Activated naive CD8-positive, alpha-beta T cell treated with anti-CD3 and anti-CD28 coated beads, Interleukin-2, amount 50 U/mL, for 24 hours (primary cell): ENCODE measurements around the gene CHST12.
A peak's percentile ranks its signal among the peaks of the same experiment; 100 is the strongest.

Experiments used
- ATAC-seq: fragments of 150-1000 bp; cut with Tn5 transposase; one replicate; pipeline ENCODE4 v1.10.0; 2021
- DNase-seq: peaks from one replicate; pipeline ENCODE4 v3.0.0; 2021
- H3K27ac Mint-ChIP-seq: one replicate; pipeline ENCODE4 v1.8.0; 2021; ENCODE audit warnings: mild to moderate bottlenecking, mixed read lengths
- H3K27me3 Mint-ChIP-seq: one replicate; pipeline ENCODE4 v1.8.0; 2021; ENCODE audit warnings: mixed read lengths
- H3K36me3 Mint-ChIP-seq: one replicate; pipeline ENCODE4 v1.8.0; 2021; ENCODE audit warnings: low read depth, mixed read lengths
- H3K4me1 Mint-ChIP-seq: one replicate; pipeline ENCODE4 v1.8.0; 2021; ENCODE audit warnings: mixed read lengths
- H3K4me3 Mint-ChIP-seq: one replicate; pipeline ENCODE4 v1.8.0; 2021; ENCODE audit warnings: mild to moderate bottlenecking, moderate library complexity, mixed read lengths
- H3K9me3 Mint-ChIP-seq: one replicate; pipeline ENCODE4 v1.8.0; 2021; ENCODE audit warnings: mixed read lengths

Gene CHST12

GRCh38 chr7:2477447-2478398, 74.3 kb downstream of the CHST12 start:
- Mint-ChIP-seq H3K4me1 (peaks cover 4% of the 10 kb centered on the region), H3K36me3 (no peaks in the 10 kb centered on the region), H3K4me3 (no peak overlapping the region), H3K27me3 (no peaks in the 10 kb centered on the region), H3K9me3 (peaks cover under 1% of the 10 kb centered on the region), H3K27ac (no peak overlapping the region)
- peak; percentile 74 for DNase-seq
- ATAC-seq, result peak; percentile 92

GRCh38 chr7:2478399-2478785, 75.0 kb downstream of the CHST12 start:
- peaks cover 4% of the 10 kb centered on the region for H3K4me1 Mint-ChIP-seq
- H3K4me3 Mint-ChIP-seq, result no peak overlapping the region
- ATAC-seq (no peak), DNase-seq (no peak)
- no peak overlapping the region for H3K27ac Mint-ChIP-seq
- peaks cover 5% of the 10 kb centered on the region for H3K9me3 Mint-ChIP-seq
- H3K27me3 Mint-ChIP-seq, result no peaks in the 10 kb centered on the region
- H3K36me3 Mint-ChIP-seq, result no peaks in the 10 kb centered on the region

- Mint-ChIP-seq H3K4me1 (peaks cover 4% of the 10 kb centered on the region), H3K36me3 (no peaks in the 10 kb centered on the region), H3K9me3 (peaks cover 5% of the 10 kb centered on the region), H3K27me3 (no peaks in the 10 kb centered on the region), H3K27ac (no peak overlapping the region), H3K4me3 (no peak overlapping the region)
- ATAC-seq (no peak), DNase-seq (no peak)
Measured at GRCh38 chr7:2478800-2479199, 75.4 kb downstream of the CHST12 start.

- H3K27ac Mint-ChIP-seq, result no peak overlapping the region
Measured at GRCh38 chr7:2479276-2480069, 76.1 kb downstream of the CHST12 start.

GRCh38 chr7:2480070-2480408, 76.6 kb downstream of the CHST12 start:
- H3K27me3 Mint-ChIP-seq, result no peaks in the 10 kb centered on the region
- H3K4me1 Mint-ChIP-seq, result peaks cover 4% of the 10 kb centered on the region
- no peak overlapping the region for H3K4me3 Mint-ChIP-seq
- H3K9me3 Mint-ChIP-seq, result peaks cover 5% of the 10 kb centered on the region
- DNase-seq (no peak), ATAC-seq (no peak)
- no peaks in the 10 kb centered on the region for H3K36me3 Mint-ChIP-seq
- H3K27ac Mint-ChIP-seq, result no peak overlapping the region

More at GRCh38 chr7:2479276-2480069, 76.1 kb downstream of the CHST12 start:
- H3K36me3 Mint-ChIP-seq, result no peaks in the 10 kb centered on the region
- peaks cover 5% of the 10 kb centered on the region for H3K9me3 Mint-ChIP-seq
- DNase-seq (no peak), ATAC-seq (no peak)
- H3K27me3 Mint-ChIP-seq, result no peaks in the 10 kb centered on the region
- H3K4me1 Mint-ChIP-seq, result peaks cover 4% of the 10 kb centered on the region
- H3K4me3 Mint-ChIP-seq, result no peak overlapping the region

- no peaks in the 10 kb centered on the region for H3K27me3 Mint-ChIP-seq
- no peak overlapping the region for H3K27ac Mint-ChIP-seq
- peaks cover 4% of the 10 kb centered on the region for H3K4me1 Mint-ChIP-seq
- ATAC-seq (no peak), DNase-seq (no peak)
- H3K36me3 Mint-ChIP-seq, result no peaks in the 10 kb centered on the region
- peaks cover 5% of the 10 kb centered on the region for H3K9me3 Mint-ChIP-seq
- H3K4me3 Mint-ChIP-seq, result no peak overlapping the region
Measured at GRCh38 chr7:2481195-2481594, 77.8 kb downstream of the CHST12 start.

- DNase-seq (no peak), ATAC-seq (no peak)
- Mint-ChIP-seq H3K27ac (no peak overlapping the region), H3K4me1 (no peaks in the 10 kb centered on the region), H3K4me3 (no peak overlapping the region), H3K9me3 (peaks cover 5% of the 10 kb centered on the region), H3K27me3 (no peaks in the 10 kb centered on the region), H3K36me3 (no peaks in the 10 kb centered on the region)
Measured at GRCh38 chr7:2482725-2483451, 79.5 kb downstream of the CHST12 start.

- H3K27me3 Mint-ChIP-seq, result no peaks in the 10 kb centered on the region
- no peaks in the 10 kb centered on the region for H3K4me1 Mint-ChIP-seq
- H3K4me3 Mint-ChIP-seq, result no peak overlapping the region
- H3K36me3 Mint-ChIP-seq, result no peaks in the 10 kb centered on the region
- DNase-seq (no peak), ATAC-seq (no peak)
- no peak overlapping the region for H3K27ac Mint-ChIP-seq
- peaks cover 5% of the 10 kb centered on the region for H3K9me3 Mint-ChIP-seq
Measured at GRCh38 chr7:2483494-2483893, 80.1 kb downstream of the CHST12 start.

- H3K4me1 Mint-ChIP-seq, result no peaks in the 10 kb centered on the region
- ATAC-seq, result no peak
- no peak overlapping the region for H3K4me3 Mint-ChIP-seq
- DNase-seq, result no peak
- H3K27ac Mint-ChIP-seq, result no peak overlapping the region
- H3K27me3 Mint-ChIP-seq, result no peaks in the 10 kb centered on the region
- no peaks in the 10 kb centered on the region for H3K36me3 Mint-ChIP-seq
- peaks cover 5% of the 10 kb centered on the region for H3K9me3 Mint-ChIP-seq
Measured at GRCh38 chr7:2484868-2485267, 81.5 kb downstream of the CHST12 start.

GRCh38 chr7:2487586-2488271, 84.3 kb downstream of the CHST12 start:
- H3K27ac Mint-ChIP-seq, result no peak overlapping the region
- H3K9me3 Mint-ChIP-seq, result peaks cover 11% of the 10 kb centered on the region
- no peaks in the 10 kb centered on the region for H3K4me1 Mint-ChIP-seq
- ATAC-seq (no peak), DNase-seq (no peak)
- H3K27me3 Mint-ChIP-seq, result peaks cover 2% of the 10 kb centered on the region
- H3K36me3 Mint-ChIP-seq, result no peaks in the 10 kb centered on the region
- no peak overlapping the region for H3K4me3 Mint-ChIP-seq

- Mint-ChIP-seq H3K36me3 (no peaks in the 10 kb centered on the region), H3K27ac (no peak overlapping the region), H3K9me3 (peaks cover 6% of the 10 kb centered on the region), H3K27me3 (peaks cover 2% of the 10 kb centered on the region), H3K4me1 (no peaks in the 10 kb centered on the region), H3K4me3 (no peak overlapping the region)
- DNase-seq, result no peak
- ATAC-seq, result no peak
Measured at GRCh38 chr7:2488272-2488645, 84.8 kb downstream of the CHST12 start.

- Mint-ChIP-seq H3K4me1 (no peaks in the 10 kb centered on the region), H3K27me3 (peaks cover 2% of the 10 kb centered on the region), H3K27ac (no peak overlapping the region), H3K4me3 (no peak overlapping the region), H3K9me3 (peaks cover 6% of the 10 kb centered on the region), H3K36me3 (no peaks in the 10 kb centered on the region)
- ATAC-seq (no peak), DNase-seq (no peak)
Measured at GRCh38 chr7:2488681-2489080, 85.3 kb downstream of the CHST12 start.

- Mint-ChIP-seq H3K36me3 (no peaks in the 10 kb centered on the region), H3K4me3 (no peak overlapping the region)
- no peak for DNase-seq
Measured at GRCh38 chr7:2490181-2490651, 86.8 kb downstream of the CHST12 start.

GRCh38 chr7:2492038-2492437, 88.6 kb downstream of the CHST12 start:
- Mint-ChIP-seq H3K27me3 (peaks cover 2% of the 10 kb centered on the region), H3K36me3 (no peaks in the 10 kb centered on the region), H3K4me3 (no peak overlapping the region), H3K4me1 (no peaks in the 10 kb centered on the region), H3K27ac (no peak overlapping the region), H3K9me3 (peaks cover 6% of the 10 kb centered on the region)
- ATAC-seq, result no peak
- no peak for DNase-seq

More at GRCh38 chr7:2490181-2490651, 86.8 kb downstream of the CHST12 start:
- Mint-ChIP-seq H3K27ac (no peak overlapping the region), H3K4me1 (no peaks in the 10 kb centered on the region), H3K9me3 (peaks cover 6% of the 10 kb centered on the region), H3K27me3 (peaks cover 2% of the 10 kb centered on the region)
- ATAC-seq, result no peak
